Esophagus mucosa (tissue), 1 donor: ENCODE results near the gene SORCS2. TPM values are rescaled to one million over a fixed set of nuclear protein-coding genes. Genes with fewer than 3 reads are reported as not detected.

ENCODE experiments used
- ATAC-seq: fragments of 200-7000 bp; cut with Tn5 transposase; one replicate; pipeline ENCODE4 v1.9.1; 2020
- total RNA-seq: library from RNA; stranded (reverse); gene quantifications from one replicate; pipeline ENCODE4 v1.2.4, GENCODE V29; 2023
- donor health status: DM: yes; HTN: yes; CAD: no.

SORCS2 gene
- total RNA-seq, 1 donor from 2014 or later: 5.0 TPM

DNA sequence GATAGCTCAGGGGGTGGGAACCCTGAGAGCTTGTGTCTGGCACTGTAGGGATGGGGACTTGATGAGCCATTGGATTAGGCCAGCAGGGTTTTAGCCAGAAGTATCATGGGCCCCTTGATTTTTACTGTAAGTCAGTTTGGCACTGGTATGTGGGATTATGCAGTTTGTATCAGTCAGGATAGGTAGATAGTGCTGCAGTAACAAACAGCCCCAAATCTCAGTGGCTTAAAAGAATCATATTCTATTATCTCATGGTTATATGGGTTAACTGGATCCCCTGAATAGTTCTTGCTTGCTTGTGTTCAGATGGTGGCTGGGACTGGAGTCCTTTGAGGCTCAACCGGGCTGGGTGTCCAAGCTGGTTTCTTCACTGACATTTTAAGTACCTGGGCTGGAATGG, 56.5 kb downstream of the SORCS2 start:
- no peak for ATAC-seq

DNA sequence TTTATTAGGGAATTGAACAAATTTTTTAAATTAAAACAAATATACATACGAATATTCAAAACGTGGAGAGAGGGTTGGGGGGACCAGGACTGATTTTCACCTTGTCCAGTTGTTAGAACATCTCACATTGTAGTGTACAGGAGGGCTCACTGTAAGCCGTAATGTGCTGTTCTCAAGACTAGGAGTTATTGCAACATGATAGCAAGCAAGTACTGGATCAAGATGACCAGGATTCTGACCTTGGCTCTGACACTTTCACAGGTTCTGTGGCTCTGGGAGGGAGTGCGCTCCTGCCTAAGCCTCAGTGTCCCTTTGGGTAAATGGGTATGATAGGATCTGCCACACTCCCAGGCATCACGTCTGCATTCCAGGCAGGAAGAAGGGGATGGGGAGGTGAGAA, 59.0 kb downstream of the SORCS2 start:
- ATAC-seq: no peak

DNA sequence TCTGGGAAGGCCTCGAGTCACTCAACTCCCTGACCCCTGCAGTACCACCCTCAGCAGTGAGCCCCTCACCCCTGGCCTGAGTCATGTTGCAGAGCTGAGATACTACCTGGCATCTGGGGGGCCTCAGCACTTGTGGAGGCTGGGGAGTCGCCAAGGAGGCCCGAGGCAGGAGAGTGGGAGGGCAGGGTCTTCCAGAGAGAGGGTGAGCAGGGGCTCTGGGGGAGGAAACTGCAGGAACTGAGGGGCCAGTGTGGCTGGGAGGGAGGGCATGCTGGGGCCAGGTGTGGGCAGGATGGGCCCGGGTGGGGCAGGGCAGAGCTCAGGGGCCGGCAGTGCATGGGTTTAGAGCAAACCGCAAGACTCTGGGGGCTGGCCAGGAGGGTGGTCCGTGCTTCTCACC, 59.7 kb downstream of the SORCS2 start:
- no peak for ATAC-seq

DNA sequence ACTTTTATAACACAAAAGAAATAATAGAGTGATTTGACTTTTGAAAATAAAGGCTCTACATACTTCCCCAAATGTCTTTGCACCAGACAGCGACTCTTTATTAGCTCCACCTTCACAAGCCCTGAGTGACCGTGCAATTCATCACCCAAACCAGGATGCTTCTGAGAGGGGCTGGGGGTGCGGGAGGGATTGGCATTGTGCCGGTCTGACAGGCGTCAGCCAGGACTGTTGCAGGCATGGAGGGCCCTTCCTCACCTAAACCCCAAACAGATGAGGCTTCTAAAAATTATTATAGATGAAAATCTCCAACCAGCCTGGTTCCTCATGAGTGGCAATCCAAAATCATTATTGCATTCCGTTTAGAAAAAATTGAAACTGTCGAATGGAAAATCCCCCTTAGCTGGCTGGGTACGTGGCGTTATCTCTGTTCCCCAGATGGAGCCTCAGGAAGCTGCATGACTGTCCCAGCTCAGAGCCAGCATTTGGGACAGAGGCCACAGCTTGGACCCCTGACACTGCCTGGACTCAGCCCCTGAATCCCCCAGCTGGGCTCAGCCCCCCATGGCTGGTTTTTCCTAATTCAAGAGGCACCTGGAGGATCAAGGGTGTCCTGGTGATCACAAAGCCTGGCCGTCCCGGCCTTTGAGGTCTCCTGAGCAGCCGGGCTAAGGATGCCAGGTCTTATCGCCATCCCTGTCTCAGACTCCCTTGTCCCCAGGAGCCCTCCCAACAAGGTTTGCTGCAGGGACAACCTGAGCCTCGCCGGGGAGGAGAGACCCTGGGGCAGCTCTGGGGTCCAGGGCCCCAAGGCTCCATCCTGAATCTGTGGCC, 60.4 kb downstream of the SORCS2 start:
- no peak for ATAC-seq

DNA sequence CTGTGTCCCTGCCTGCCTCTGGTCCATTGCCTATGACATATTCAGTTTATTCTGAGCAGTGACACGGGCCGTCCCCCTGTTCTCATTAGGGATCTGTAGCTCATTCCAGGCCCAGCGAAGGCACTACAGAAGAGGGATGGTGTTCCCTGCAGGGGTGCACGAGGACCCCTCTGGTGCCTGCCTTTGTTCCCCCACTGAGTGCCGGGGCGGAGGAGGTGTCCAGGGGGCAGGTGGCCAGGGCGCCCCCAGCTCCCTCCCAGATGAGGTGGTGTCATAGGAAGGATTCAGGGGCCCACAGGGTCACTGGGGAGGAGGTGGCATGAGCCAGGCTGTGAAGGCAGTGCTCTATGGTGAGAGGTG, 61.0 kb downstream of the SORCS2 start:
- ATAC-seq: no peak

DNA sequence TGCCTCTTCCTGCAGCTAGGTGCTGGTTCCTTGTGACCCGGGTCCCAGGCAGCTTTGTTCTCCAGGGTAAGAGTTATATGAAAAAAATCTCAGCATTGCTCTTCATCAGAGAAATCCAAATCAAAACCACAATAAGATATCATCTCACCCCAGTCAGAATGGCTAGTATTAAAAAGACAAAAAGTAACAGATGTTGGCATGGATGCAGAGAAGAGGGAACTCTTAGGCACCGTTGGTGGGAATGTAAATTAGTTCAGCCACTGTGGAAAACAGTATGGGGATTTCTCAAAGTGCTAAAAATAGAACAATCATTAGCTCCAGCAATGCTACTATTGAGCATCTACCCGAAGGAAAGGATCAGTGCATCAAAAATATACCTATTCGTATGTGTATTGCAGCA, 61.5 kb downstream of the SORCS2 start:
- ATAC-seq: no peak

DNA sequence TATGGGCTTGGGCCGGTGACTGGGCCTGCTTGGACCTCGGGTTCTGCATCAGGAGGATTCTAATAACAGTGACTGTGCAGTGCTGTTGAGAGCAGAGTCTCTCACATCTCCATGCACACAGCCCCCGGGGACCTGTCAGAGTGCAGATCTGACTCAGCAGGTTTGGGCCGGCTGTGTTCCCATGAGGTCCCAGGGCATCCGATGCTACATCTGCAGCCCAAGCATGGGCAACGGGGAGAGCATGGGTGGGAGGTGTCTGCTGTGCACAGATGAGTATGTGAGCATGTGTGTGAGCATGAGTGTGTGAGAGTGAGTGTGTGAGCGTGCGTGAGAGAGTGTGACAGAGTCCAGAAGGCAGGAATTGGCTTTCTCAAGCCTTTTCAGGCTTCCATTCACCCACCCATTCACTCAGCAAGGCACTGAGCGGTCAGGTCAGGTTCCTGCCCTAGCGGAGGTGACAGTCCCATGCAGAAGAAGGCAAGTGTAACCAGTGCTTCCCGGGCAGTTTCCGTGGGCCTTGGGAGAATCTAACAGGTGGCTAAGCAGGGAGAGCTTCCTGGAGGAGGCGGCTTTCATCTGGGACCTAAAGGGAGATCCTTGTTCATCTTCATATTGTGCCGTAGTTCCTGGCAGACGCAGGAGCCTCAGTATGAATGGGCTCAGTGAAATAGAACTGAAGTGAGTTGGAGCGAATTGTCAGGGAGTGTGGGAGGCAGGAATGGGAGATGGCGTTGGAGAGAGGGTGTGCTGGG, 62.6 kb downstream of the SORCS2 start:
- no peak for ATAC-seq

DNA sequence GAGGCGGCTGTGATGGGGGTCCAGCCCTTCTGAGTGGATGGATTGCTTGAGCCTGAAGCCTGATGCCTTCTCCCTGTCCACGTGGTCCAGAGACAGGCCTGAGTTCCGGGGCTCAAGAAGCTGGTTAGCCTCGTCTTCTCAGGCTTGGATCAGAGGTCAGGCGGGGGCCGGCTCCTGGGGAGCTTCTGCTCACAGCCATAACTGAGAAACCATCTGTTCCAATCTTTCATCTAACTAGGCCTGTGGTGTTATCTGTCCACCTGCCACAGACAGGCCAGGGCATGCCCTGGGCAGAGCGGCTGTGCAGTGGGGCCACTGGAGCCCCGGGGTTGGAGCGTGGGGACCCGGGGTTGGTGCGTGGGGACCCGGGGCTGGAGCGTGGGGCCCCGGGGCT, 63.1 kb downstream of the SORCS2 start:
- no peak for ATAC-seq

DNA sequence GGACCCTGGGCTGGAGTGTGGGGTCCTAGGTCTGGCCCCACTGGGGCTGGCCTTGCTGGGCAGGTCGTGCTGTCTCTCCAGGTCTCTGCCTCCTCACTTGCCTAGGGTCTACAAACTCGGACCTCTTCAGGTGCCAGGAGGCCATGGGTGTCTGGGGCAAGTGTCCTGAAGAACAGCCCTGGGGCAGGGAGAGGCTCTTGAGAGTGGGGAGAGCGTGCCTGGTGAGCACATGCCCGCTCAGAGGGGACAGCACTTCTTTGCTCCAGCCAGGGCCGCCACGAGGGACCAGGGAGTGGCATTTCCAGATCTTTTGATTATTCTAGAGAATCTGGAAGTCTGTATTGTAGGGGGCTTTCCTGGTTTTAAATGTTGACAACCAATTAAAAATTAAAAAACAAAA, 63.7 kb downstream of the SORCS2 start:
- ATAC-seq: no peak

DNA sequence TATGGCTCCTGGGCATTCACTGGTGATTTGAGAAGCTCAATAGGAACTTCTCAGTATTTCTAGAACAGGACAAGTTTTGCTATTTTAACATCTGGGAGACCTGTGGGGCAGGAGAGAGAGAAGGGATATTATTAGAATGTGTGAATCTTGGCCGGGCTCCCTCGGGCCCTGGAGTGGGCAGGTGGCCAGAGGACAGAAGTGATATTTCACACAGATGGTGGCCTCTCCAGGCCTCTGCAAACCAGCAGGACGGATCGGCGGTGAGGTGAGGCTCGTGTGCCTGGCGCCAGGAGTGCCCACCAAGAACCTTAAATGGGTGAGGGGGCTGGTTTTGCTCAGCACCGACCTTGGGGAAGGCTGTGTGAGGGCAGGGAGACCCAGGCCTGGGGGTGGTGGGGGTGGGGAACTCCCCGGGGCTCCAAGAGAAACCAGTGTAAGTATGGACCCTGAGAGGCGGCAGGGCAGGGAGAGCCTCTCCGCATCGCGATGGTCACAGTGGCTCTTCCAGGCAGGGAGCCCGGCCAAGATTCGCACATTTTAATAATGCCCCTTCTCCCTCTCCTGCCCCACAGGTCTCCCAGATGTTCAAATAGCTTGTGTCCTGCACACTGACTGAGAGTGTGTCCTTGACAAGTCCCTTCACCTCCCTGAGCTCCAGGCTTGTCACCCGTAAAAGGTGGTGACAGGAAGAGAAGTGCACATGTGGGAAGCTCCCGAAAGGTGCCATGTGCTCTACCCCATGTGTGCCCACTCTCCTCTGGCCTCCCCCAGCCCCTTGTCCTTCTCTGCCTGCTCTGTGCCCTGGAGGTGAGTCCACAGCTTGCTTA, 64.9 kb downstream of the SORCS2 start:
- no peak for ATAC-seq

DNA sequence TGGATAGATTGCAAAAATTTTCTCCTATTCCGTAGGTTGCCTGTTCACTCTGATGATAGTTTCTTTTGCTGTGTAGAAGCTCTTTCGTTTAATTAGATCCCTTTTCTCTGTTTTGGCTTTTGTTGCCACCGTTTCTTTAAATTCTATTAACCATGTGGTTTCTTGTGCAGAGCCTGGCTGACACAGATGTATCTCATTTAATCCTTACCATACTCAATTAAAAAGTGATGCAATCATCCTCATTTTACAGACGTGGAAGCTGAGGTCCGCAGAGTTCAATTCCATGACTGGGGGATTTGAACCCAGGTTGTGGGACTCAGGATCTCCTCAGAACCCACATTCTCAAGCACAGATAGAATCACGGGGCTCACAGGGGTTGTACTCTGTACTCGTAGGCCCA, 66.7 kb downstream of the SORCS2 start:
- no peak for ATAC-seq

DNA sequence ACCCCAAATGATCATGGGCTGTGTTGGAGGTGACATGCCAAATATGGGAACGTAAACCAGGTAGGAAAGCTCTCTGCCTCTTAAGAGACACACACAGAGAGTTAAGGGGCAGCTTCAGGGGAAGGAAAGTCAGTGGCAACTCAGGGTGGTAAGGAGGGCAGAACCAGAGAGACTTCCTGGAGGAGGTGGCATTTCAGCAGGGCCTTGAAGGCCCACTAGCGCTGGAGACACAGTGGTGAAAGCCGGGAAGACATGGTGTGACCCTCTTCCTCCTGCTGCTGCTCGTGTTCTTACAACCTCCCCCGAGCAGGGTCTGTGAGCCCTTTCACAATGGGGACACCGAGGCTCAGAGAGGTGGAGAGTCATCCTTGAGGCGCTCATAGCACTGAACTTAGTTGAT, 68.2 kb downstream of the SORCS2 start:
- no peak for ATAC-seq

DNA sequence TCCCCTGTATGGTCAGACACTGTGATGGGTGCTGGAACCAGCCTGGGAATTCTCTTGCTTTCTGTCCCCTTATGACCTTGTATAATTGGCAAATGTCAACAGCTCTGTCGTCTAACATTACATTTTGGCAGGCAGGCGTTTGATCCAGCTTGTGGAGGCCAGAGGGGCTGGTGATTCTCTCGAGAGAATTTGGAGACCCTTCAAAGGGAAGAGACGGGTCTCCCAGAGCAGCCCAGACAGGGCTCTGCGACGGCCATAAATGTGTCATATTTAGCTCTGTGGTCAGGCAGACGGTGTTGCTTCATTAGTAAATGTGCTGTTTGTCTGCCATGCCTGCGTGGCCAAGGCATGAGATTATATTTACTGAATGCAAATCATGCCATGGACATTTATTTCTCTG, 68.7 kb downstream of the SORCS2 start:
- ATAC-seq: no peak

DNA sequence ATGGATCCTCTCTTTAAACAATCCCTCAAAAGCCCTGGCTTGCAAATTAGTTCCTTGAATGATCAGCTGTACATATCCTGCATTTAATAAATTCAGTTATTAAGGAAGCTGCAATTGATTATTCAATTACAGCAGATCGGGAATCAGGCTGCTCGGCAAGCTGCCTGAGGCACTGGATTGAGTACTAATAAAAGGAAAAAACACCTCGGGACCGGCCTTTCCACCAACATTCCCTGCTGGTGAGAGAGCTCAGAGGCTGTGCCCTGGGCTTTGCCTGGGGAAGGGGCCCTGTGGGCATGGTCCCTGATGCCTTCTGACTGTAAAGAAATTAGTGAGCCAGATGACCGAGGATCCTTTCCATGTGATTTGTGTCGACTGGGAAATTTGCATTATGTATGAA, 69.2 kb downstream of the SORCS2 start:
- no peak for ATAC-seq

DNA sequence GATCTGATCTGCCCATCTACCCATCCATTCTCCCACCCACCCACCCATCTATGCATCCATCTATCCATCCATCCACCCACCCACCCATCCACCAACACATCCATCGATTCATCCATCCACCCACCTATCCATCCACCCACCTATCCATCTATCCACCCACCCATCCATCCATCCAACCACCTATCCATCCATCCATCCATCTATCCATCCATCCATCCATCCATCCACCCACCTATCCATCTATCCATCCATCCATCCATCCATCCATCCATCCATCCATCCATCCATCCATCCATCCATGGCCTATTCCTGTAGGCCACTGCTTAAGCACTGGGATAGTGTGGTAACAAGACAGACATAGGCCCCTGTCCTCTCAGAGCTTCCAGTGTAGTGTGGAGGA, 69.8 kb downstream of the SORCS2 start:
- ATAC-seq: no peak

DNA sequence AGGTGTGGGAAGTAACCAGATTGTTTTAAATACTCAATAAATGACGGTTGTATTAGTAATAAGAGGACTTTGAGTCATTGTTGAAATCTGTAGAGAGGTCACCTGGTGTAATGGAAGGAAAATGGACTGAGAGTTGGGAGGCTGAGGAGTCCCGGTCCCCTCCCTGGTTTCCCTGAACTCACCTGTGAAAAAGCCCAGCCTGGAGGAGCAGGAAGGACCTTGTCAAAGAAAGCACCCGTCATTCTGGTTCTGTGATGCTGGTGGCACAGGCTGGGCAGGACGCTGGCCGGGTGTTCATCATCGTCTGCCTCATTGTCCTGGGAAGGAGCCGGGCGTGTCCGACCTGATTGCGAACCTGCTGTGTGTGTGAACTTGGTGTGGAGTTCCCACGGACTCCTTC, 70.8 kb downstream of the SORCS2 start:
- ATAC-seq: peak; percentile 93

DNA sequence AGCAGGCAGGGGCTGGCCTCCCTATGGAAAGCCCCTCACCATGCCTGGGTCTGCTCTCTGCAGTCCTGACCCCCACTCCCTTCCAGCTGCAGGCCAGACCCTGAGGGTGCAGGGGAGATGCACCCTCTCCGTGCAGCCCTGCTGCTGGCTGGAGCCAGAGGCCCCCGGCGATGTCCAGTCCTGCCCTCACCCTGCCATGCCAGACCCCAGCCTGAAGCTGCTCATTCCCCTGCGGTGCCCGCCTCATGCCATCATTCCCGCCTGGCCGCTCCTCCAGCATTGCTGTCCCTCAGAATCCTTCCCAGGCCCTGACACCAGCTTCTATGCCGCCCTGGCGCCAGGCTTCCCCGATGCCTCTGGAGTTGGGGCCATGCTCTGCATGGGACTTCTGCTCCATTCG, 72.4 kb downstream of the SORCS2 start:
- no peak for ATAC-seq

DNA sequence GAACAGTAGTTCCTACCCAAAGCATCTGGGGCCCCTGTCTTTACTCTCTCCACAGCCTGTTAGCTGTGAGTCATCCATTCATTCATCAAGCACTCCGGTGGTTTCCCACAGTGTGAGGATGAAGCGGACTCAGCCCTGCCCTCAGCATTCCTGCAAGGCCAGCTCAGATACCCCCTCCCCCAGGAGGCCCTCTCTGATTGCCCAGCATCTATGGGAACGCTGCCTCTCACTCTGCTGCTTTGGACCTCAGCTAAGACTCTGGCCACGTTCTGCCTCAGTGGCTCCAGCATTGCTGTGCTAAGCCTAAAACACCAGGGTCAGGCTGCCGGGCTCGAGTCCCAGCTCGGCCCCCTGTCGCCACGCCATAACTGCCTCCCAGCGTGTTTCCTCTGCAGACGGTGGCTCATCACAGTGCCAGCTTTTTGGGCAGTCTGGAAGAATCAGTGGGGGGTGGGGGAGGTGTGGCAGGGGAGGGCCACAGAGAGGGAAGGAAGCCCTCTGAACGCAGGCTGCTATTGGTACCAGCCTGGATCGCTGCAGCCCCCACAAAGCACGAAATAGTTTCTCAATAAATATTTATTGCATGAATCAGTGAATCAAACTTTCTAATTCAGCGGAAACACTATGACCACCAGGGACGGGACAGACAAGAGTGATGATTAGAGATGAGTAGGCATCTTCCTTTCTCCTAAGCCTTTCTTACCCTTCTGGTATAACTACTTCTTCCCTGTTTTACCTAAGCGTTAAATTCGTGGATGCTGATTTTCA, 74.4 kb downstream of the SORCS2 start:
- peak; percentile 40 for ATAC-seq

DNA sequence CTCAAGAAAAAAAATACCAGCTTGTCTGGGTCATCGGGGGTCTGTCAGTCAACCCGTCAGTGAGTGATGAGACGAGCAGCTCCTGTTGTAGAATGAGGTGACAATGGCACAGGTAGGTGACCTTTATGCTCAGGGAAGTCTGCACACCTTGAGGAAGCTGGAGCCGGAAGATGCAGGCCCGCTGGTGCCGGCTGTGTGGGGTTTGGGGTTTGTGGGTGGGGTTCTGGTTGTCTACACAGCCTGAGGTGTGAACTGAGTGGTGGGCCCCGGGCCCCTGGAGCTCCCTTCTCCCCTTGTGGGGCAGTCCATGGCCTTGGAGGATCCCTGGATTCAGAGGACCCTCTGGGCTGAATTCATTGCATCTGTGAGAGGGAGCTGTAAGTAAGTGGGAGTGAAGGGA, 75.5 kb downstream of the SORCS2 start:
- no peak for ATAC-seq

DNA sequence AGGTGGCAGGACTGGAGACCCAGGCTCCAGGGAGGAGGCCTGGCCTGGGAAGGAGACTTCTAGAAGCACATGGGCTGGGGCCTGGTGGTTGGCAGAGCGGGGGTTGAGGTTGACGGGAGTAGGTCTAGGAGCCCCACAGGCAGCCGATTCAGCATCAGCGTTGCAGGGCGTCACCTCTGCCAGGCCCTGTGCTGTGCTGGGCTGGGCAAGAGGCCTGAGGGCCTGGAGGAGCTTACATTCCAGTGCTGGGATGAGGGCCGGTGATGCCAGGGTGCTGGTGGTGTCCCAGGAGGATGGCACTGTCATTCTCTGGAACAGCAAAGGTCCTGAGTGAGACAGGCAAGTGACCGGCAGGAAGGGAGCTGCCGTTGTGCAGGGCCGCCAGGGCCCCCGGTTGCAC, 76.6 kb downstream of the SORCS2 start:
- ATAC-seq: no peak

DNA sequence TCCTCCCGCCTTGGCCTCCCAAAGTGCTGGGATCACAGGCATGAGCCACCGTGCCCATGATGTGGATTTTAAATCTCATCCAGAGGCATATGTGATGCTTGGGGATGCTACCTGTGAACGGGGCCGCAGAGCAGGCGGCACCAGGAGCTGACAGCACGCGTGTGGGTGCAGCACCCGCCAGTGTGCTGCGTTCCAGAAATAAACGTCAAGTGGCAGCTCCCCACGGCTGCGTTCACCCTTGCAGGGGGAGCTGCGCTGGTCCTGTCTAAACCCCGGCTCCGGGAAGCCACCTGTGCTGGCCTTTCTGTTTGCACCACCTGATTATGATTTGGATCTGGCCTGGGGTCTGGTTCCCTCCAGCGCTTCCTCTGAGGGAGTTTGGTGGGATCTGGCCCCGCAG, 77.8 kb downstream of the SORCS2 start:
- ATAC-seq: no peak

DNA sequence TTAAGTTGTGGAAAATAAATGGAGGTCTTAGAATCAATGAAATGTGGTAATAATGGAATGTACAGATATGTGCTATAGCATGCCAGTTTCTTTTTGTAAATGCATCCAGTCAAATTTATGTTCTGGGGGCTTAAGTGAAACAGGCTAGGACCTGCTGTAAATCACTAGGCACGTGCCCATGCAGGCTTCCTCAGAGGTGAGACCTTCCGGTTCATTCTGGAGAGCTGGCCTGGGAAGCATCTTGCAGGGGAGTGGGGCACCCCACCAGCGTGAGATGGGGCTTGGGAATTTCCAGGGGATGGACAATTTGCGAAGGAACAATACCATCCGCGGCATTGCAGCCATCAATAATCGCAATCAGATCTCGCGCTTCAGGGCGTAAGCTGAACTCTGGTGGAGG, 80.1 kb downstream of the SORCS2 start:
- ATAC-seq: no peak
